HS-5 (cell line): Measurements from ENCODE around the gene CHD6.

ENCODE experiments used
- DNase-seq: peaks from one replicate; pipeline ENCODE4 v3.0.0-alpha.2; 2012; ENCODE audit warnings: low read depth

CHD6 gene

GRCh38 chr20:41580350-41580749 is 37.8 kb downstream of the CHD6 start:
- no peak for DNase-seq

- DNase-seq, result no peak
Measured at GRCh38 chr20:41577129-41578009, 40.8 kb downstream of the CHD6 start.

GRCh38 chr20:41575412-41575811 is 42.8 kb downstream of the CHD6 start:
- no peak for DNase-seq

- DNase-seq, result no peak
Measured at GRCh38 chr20:41574802-41575389, 43.3 kb downstream of the CHD6 start.

GRCh38 chr20:41573955-41574354 is 44.2 kb downstream of the CHD6 start:
- DNase-seq, result no peak

GRCh38 chr20:41572010-41572572 is 46.1 kb downstream of the CHD6 start:
- no peak for DNase-seq

- no peak for DNase-seq
Measured at GRCh38 chr20:41571006-41571405, 47.2 kb downstream of the CHD6 start.

- no peak for DNase-seq
Measured at GRCh38 chr20:41570557-41570956, 47.6 kb downstream of the CHD6 start.

- no peak for DNase-seq
Measured at GRCh38 chr20:41567615-41568014, 50.6 kb downstream of the CHD6 start.

GRCh38 chr20:41566896-41567527 is 51.2 kb downstream of the CHD6 start:
- DNase-seq, result no peak

- DNase-seq, result no peak
Measured at GRCh38 chr20:41563087-41563486, 55.1 kb downstream of the CHD6 start.

GRCh38 chr20:41560970-41561369 is 57.2 kb downstream of the CHD6 start:
- DNase-seq, result no peak

- DNase-seq, result no peak
Measured at GRCh38 chr20:41559658-41560057, 58.5 kb downstream of the CHD6 start.

GRCh38 chr20:41553142-41553879 is 64.9 kb downstream of the CHD6 start:
- no peak for DNase-seq

GRCh38 chr20:41552295-41553068 is 65.7 kb downstream of the CHD6 start:
- DNase-seq, result no peak

- DNase-seq, result no peak
Measured at GRCh38 chr20:41551011-41551705, 67.0 kb downstream of the CHD6 start.

GRCh38 chr20:41547221-41547620 is 71.0 kb downstream of the CHD6 start:
- DNase-seq, result no peak

GRCh38 chr20:41546535-41546934 is 71.6 kb downstream of the CHD6 start:
- no peak for DNase-seq

- DNase-seq, result no peak
Measured at GRCh38 chr20:41544472-41544871, 73.7 kb downstream of the CHD6 start.

GRCh38 chr20:41540918-41541317 is 77.3 kb downstream of the CHD6 start:
- DNase-seq, result no peak

- DNase-seq, result no peak
Measured at GRCh38 chr20:41540459-41540858, 77.7 kb downstream of the CHD6 start.
